CD4-positive, alpha-beta T cell treated with Interleukin-10 for 1 hour (primary cell): ENCODE results near the gene CAPSL.
"Not testable (repeated sequence)": the region's sequence is repeated elsewhere in the genome, so short reads cannot be mapped to it uniquely, and the experiment has no call there.

Experiments used
- DNase-seq: peaks from one replicate; pipeline ENCODE4 v3.0.0-alpha.2; 2020

CAPSL gene

GRCh38 chr5:35904443-35905132 lies 33.8 kb downstream of the CAPSL start:
- no peak for DNase-seq

GRCh38 chr5:35903631-35904203 lies 34.7 kb downstream of the CAPSL start:
- DNase-seq: no peak

DNA sequence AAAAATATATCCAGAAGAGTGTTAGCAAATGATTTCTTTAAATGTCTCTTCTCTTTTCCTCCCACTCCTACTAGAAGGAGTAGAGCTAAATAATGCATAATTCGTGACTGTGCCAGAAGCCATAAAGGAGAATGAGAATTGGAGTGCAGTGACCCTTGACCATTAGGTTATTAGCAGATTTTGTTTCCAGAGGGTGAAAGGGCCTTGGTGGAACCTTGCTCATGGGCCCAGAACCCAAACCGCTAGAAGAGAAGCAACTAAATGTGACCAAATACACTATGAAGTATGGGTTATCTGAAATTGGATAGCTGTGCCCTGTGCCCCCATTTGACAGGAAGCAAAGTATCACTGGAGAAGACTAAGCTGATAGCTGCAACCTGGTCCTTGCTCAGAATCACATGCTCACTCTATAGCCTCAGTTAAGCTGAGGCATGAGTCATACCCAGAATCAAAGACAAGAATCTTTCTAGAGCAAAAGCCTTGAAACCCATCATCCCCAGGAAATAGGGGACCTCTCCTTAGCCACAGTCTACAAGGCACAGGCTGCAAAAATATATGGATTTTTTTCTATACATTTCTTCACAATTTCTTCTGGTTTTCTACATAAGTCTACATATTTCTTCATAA lies 36.3 kb downstream of the CAPSL start:
- peak; percentile 19 for DNase-seq

DNA sequence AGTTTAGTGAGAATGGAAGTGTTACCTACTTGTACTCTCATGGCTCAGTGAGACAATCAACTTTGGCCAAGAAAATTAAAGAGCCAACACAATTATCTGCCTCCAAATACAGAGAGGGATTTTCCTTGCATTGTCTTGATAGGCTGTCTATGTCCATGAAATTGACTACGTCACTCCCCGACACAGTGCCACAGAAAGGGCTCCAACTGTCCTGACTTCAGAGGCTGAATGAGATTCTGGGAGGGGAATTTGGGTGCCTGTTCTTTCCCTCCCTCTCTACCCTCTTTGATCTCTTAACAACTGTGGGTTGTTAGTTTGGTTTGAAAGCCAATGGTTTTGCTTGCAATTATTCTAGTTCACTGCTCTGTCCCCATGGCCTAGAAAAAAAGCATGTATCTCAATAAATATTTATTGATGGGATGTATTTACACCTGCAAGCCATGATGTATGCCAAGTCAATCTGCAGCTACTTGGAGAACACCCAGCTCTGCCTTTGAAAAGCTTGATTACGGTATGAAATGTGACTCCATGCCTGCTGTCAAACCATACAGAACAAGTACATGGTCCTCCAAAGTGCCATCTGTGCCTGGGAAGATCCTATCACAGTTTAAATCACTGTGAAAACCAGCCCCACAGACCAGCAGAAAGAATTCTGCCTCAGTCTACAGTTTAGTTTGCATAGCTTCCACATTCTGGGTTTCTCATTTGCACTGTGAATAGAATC lies 37.3 kb downstream of the CAPSL start:
- DNase-seq: no peak

DNA sequence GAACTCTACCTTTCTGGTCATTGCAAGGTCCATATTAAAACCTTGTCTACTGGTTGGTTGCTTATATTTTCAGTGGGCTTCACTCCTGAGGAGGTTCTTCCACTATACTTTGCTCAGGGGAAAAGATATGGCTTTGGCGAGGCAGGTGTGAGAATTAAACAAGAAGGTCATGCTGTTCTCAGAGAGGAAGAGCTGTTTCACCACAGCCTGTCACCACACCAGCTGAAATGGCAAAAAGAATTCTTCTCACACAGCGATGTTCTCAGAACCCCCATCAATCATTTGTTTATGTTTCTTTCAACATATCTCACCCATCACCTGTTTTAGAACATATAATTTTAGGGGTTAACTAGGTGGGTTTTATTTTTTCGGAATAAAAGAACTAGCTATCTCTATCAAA lies 38.6 kb downstream of the CAPSL start:
- DNase-seq: no peak

DNA sequence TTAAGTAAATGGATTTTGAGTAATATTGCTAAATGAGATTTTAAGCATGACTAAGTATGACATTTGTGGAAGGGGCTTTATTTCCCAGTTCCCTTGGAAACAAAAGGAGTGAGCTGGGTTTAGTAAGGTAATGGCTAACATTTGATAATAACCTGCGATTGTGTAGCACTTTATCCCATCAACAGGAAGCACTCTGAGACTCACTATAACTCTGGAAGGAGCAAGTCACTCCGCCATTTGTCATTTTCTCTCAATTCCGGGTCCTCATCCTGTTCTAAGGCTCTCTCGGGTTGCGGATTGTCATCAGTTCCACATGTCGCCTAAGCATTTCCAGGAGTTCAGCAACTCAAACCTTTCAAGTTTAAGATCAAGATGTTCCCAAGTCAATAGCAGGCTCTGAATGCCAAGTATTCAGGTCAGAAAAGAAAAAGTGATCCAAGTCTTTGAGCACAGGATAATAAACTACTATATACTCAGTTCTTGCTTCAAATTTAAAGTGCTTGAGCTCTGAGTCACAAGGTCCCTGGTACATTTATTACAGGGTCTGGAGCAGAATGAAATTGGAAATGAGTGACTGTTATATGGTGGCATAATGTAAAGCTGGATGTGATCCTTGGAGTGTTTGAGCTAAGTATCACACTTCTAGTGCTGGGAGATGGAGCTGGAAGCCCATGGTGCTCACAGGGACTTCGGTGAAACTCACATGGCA lies 39.3 kb downstream of the CAPSL start:
- no peak for DNase-seq

DNA sequence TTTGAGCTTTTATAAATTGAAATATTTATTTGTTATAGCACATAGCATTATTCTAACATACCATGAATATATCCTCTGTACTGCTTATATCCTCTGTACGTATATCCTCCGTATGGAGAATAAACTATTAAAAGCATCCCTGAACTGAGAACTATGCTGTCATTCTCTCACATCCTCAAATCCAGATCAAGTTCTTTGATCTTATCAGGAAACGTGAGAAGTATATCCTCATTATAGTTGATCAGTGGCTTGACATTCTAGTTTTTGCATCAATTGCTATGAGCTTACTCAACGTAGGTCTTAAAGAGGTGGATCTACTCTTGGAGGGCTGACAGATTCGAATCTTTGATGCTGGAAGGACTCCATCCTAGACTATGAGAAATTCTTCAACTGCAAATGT lies 44.3 kb downstream of the CAPSL start:
- DNase-seq: no peak

GRCh38 chr5:35892799-35893198 lies 45.6 kb downstream of the CAPSL start:
- not testable (repeated sequence) for DNase-seq

GRCh38 chr5:35890021-35891020 lies 48.1 kb downstream of the CAPSL start:
- no peak for DNase-seq

- DNase-seq: no peak
These were observed 50.9 kb downstream of the CAPSL start for GRCh38 chr5:35887321-35888100.

- no peak for DNase-seq
These were observed 52.0 kb downstream of the CAPSL start for GRCh38 chr5:35886381-35886780.

DNA sequence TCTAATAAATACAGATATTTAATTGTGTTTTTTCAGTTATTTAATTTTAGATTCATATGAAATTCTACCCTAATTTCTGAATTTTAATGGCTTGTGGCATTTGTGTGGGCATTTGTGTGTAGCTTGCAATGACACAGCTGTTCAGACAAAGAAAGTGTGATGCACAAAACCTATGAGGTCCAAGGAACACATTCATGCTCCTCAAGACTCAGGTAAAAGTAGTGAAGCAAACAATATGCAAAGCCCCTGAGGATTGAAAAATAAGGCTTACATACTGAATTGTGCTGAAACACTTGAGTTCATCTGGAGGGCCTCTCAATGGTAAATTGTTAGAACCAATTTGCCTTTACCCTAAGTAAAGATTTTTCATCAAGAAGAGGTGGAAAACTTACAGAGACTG lies 53.6 kb downstream of the CAPSL start:
- no peak for DNase-seq

- no peak for DNase-seq
These were observed 54.1 kb downstream of the CAPSL start for GRCh38 chr5:35884191-35884769.

DNA sequence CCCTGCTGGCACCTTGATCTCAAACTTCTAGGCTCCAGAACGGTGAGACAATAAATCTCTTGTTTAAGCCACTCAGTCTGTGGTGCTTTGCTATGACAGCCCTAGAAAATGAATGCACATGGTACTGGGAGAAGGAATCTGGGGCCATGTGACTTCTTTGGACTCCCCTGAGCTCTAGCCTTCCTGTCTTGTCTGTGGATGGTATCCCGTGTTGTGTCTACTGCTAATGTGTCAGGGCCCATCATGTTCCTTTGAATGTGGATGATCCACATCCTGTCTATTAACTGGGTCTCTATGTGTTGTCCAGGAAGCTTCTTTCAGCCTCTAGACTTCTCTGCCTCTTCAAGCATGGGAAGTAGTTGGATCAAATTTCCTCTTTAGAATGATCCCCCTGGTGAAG lies 56.7 kb downstream of the CAPSL start:
- no peak for DNase-seq

DNA sequence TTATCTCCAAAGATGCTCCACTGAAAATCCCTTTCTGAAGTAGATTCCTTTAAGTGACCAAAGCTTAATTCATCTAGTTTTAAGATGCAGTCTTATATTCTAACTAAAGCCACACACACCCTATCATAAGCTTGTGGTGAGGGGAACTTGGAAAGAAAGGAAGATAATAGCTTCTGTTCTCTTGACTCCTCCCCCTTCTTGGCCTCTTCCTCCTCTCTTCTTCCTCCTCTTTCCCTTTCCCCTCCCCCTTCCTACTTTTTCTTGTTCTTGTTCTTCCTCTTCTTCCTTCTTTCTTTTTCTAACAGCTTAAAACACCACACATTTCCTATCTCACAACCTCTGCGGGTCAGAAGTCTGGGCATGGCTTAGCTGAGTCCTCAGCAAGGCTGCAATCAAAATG lies 58.3 kb downstream of the CAPSL start:
- DNase-seq: no peak

GRCh38 chr5:35879649-35880048 lies 58.8 kb downstream of the CAPSL start:
- no peak for DNase-seq

- DNase-seq: no peak
These were observed 59.3 kb downstream of the CAPSL start for GRCh38 chr5:35879096-35879495.

GRCh38 chr5:35878079-35878478 lies 60.3 kb downstream of the CAPSL start:
- no peak for DNase-seq

DNA sequence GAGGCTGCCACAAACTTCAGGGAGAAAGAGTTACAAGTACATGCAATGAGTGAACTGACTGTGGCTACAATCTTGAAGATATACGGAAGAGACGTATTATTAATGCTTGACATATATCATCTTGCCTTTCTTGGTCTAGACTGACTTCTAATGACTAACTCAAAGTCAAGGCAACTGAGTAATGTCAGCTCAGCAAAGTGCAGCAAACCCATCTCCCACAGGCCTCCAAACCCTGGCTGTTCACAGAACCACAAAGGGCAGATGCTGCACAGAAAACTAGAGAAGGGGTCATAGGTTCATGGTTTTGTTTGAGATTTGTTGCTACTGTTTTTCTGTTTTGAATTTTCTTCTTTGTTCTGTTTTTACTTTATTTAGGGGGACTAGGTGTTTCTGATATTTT lies 60.8 kb downstream of the CAPSL start:
- no peak for DNase-seq

DNA sequence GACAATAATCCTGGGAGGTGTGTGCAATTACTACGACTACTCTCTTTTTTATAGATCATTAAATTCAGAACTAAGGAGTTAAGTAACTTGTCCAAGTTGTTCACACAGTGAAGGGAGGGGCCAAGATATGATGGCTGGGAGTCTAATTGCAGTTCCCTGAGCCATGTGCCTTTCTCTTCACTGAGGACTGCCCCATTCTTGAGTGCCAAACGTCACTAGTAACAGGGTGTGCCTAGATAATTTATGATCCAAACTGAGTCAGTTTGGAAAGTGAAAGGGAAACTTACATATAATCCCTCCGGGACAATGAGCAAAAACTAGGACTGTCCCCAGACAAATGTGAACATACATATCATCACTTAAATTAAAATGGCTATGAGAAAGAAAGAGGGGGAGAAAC lies 61.5 kb downstream of the CAPSL start:
- no peak for DNase-seq

GRCh38 chr5:35876454-35876853 lies 62.0 kb downstream of the CAPSL start:
- no peak for DNase-seq
